Neural cell (in vitro differentiated cells): ENCODE results near the gene SCYL3. TPM values are rescaled to one million over a fixed set of nuclear protein-coding genes. Genes with fewer than 3 reads are reported as not detected.

ENCODE experiments used
- H2AFZ ChIP-seq: fragments of 200-600, 300-800 bp; sonication (generic), shearing (Covaris generic); 2 replicates; pipeline ENCODE4 v1.6.0; 2014; ENCODE audit warnings: low read depth, mild to moderate bottlenecking, antibody characterized with exemption, low read length, moderate library complexity
- H3F3A ChIP-seq: fragments of 200-600 bp; shearing (Covaris generic); 2 replicates; pipeline ENCODE4 v1.6.1; 2016; ENCODE audit warnings: mild to moderate bottlenecking, moderate library complexity, mixed read lengths, antibody characterized with exemption, low read length; ENCODE audit not compliant: insufficient read depth, poor library complexity, severe bottlenecking
- H3K27ac ChIP-seq: fragments of 200-600, 300-800 bp; sonication (generic), shearing (Covaris generic); 2 replicates; pipeline ENCODE4 v1.5.1; 2014; ENCODE audit warnings: mild to moderate bottlenecking, low read length, moderate library complexity
- H3K27me3 ChIP-seq: fragments of 300-800, 200-600 bp; sonication (generic), shearing (Covaris generic); 2 replicates; pipeline ENCODE4 v1.6.0; 2014; ENCODE audit warnings: mild to moderate bottlenecking, low read depth, low read length, moderate library complexity; ENCODE audit not compliant: insufficient read depth
- H3K36me3 ChIP-seq: fragments of 300-800, 200-600 bp; sonication (generic), shearing (Covaris generic); 2 replicates; pipeline ENCODE4 v1.5.1; 2014; ENCODE audit warnings: mild to moderate bottlenecking, antibody characterized with exemption, low read length, moderate library complexity; ENCODE audit not compliant: insufficient read depth
- H3K4me2 ChIP-seq: fragments of 300-800, 200-600 bp; sonication (generic), shearing (Covaris generic); 2 replicates; pipeline ENCODE4 v1.6.0; 2014; ENCODE audit warnings: mild to moderate bottlenecking, low read length
- H3K4me3 ChIP-seq: fragments of 300-800, 200-600 bp; sonication (generic), shearing (Covaris generic); 2 replicates; pipeline ENCODE4 v1.5.1; 2014; ENCODE audit warnings: mild to moderate bottlenecking, low read length, moderate library complexity
- H3K79me2 ChIP-seq: fragments of 200-600 bp; shearing (Covaris generic); replicated peaks from 2 replicates; pipeline ENCODE4 v1.6.0; 2014; ENCODE audit warnings: mild to moderate bottlenecking, low read length, moderate library complexity; ENCODE audit not compliant: insufficient read depth
- H3K9ac ChIP-seq: fragments of 300-800, 200-600 bp; sonication (generic), shearing (Covaris generic); 2 replicates; pipeline ENCODE4 v1.6.1; 2016; ENCODE audit warnings: mild to moderate bottlenecking, low read length, mixed read lengths
- H3K9me2 ChIP-seq: fragments of 200-600 bp; shearing (Covaris generic); 2 replicates; pipeline ENCODE4 v1.6.1; 2016; ENCODE audit warnings: mild to moderate bottlenecking, low read length, mixed read lengths; ENCODE audit not compliant: insufficient read depth
- H3K9me3 ChIP-seq: fragments of 200-600, 300-800 bp; sonication (generic), shearing (Covaris generic); 2 replicates; pipeline ENCODE4 v1.6.1; 2016; ENCODE audit warnings: mild to moderate bottlenecking, mixed run types, low read length, moderate library complexity, mixed read lengths
- H4K20me1 ChIP-seq: fragments of 200-600 bp; shearing (Covaris generic); 2 replicates; pipeline ENCODE4 v1.6.1; 2016; ENCODE audit warnings: mild to moderate bottlenecking, mixed run types; ENCODE audit not compliant: insufficient read depth
- CTCF ChIP-seq: fragments of 450-650 bp; IDR thresholded peaks from 2 replicates; pipeline ENCODE4 v1.5.1; 2014; ENCODE audit warnings: antibody characterized with exemption, mild to moderate bottlenecking, moderate library complexity; ENCODE audit not compliant: poor library complexity, severe bottlenecking
- EP300 ChIP-seq: fragments of 450-650 bp; conservative IDR thresholded peaks from 2 replicates; pipeline ENCODE4 v1.6.1; 2014; ENCODE audit warnings: antibody characterized with exemption, mild to moderate bottlenecking, moderate library complexity; ENCODE audit not compliant: poor library complexity, severe bottlenecking
- EZH2 ChIP-seq: fragments of 200-600, 300-800 bp; shearing (Covaris generic), sonication (generic); IDR thresholded peaks from 2 replicates; pipeline ENCODE4 v1.6.1; 2014; ENCODE audit warnings: antibody characterized with exemption, low read length, borderline replicate concordance, mild to moderate bottlenecking; ENCODE audit not compliant: insufficient read depth, poor library complexity, severe bottlenecking
- MXI1 ChIP-seq: fragments of 450-650 bp; conservative IDR thresholded peaks from 2 replicates; pipeline ENCODE4 v1.6.1; 2014; ENCODE audit warnings: antibody characterized with exemption, mild to moderate bottlenecking; ENCODE audit not compliant: poor library complexity, severe bottlenecking
- POLR2AphosphoS5 ChIP-seq: IDR thresholded peaks from 2 replicates; pipeline ENCODE4 v1.6.1; 2012
- RAD21 ChIP-seq: fragments of 450-650 bp; conservative IDR thresholded peaks from 2 replicates; pipeline ENCODE4 v1.6.1; 2014; ENCODE audit warnings: antibody characterized with exemption, mild to moderate bottlenecking, moderate library complexity
- REST ChIP-seq: IDR thresholded peaks from 2 replicates; pipeline ENCODE4 v1.6.1; 2012; ENCODE audit warnings: borderline replicate concordance
- SMC3 ChIP-seq: fragments of 450-650 bp; conservative IDR thresholded peaks from 2 replicates; pipeline ENCODE4 v1.6.1; 2014; ENCODE audit warnings: antibody characterized with exemption, mild to moderate bottlenecking, moderate library complexity; ENCODE audit not compliant: poor library complexity
- TAF1 ChIP-seq: IDR thresholded peaks from 2 replicates; pipeline ENCODE4 v1.6.1; 2012; ENCODE audit warnings: low read depth
- polyA plus RNA-seq: library from polyadenylated mRNA; depleted of rRNA; stranded (reverse); fragments of >200 nt; gene quantifications from 2 replicates; pipeline ENCODE4 v1.2.3, GENCODE V29; 2014

SCYL3 gene
- polyA plus RNA-seq, 1 donor from 2014 or later, result 13.1 TPM

GRCh38 chr1:169874229-169874628, 19.5 kb downstream of the SCYL3 start:
- Histone ChIP-seq H3K9me2 (no peaks in the 10 kb centered on the region), H4K20me1 (no peaks in the 10 kb centered on the region), H3K4me2 (no peak overlapping the region), H3K9ac (no peak overlapping the region), H3K27me3 (no peaks in the 10 kb centered on the region), H3K79me2 (no peaks in the 10 kb centered on the region), H3F3A (no peaks in the 10 kb centered on the region), H3K9me3 (no peaks in the 10 kb centered on the region), H3K27ac (no peak overlapping the region), H3K4me3 (no peak overlapping the region), H3K36me3 (peaks cover 8% of the 10 kb centered on the region), H2AFZ (no peak overlapping the region)
- TF ChIP-seq EP300, result no peak
- no peak for TF ChIP-seq TAF1
- no peak for TF ChIP-seq REST
- no peak for TF ChIP-seq RAD21
- no peak for TF ChIP-seq MXI1
- no peak for TF ChIP-seq SMC3
- no peak for TF ChIP-seq EZH2
- TF ChIP-seq POLR2AphosphoS5, result no peak
- TF ChIP-seq CTCF, result no peak

- Histone ChIP-seq H3K4me2 (no peak overlapping the region), H4K20me1 (no peaks in the 10 kb centered on the region), H2AFZ (no peak overlapping the region), H3F3A (no peaks in the 10 kb centered on the region), H3K79me2 (no peaks in the 10 kb centered on the region), H3K9me2 (no peaks in the 10 kb centered on the region), H3K27ac (no peak overlapping the region), H3K4me3 (no peak overlapping the region), H3K9ac (no peak overlapping the region), H3K36me3 (peaks cover 8% of the 10 kb centered on the region), H3K9me3 (no peaks in the 10 kb centered on the region), H3K27me3 (no peaks in the 10 kb centered on the region)
- no peak for TF ChIP-seq TAF1
- no peak for TF ChIP-seq EP300
- no peak for TF ChIP-seq SMC3
- TF ChIP-seq REST, result no peak
- no peak for TF ChIP-seq MXI1
- no peak for TF ChIP-seq POLR2AphosphoS5
- TF ChIP-seq CTCF, result no peak
- TF ChIP-seq EZH2, result no peak
- no peak for TF ChIP-seq RAD21
Observed at GRCh38 chr1:169873582-169874199, 20.0 kb downstream of the SCYL3 start.
